Esophagus muscularis mucosa (tissue), 4 donors: ENCODE results near the gene MCF2L. TPM values are rescaled to one million over a fixed set of nuclear protein-coding genes. Genes with fewer than 3 reads are reported as not detected.
"Not testable (repeated sequence)": the region's sequence is repeated elsewhere in the genome, so short reads cannot be mapped to it uniquely, and the experiment has no call there.

Source experiments
- DNase-seq: peaks from one replicate; pipeline ENCODE4 v3.0.0-alpha.2; 2017; ENCODE audit errors: extremely low spot score
- H3K27ac ChIP-seq, 4 donors: fragments of 200-600 bp; sonication (generic); replicated peaks in 1 of 4; 1 replicate in 3 of 4; 2 replicates in 1 of 4; pipeline ENCODE4 v1.5.1; 2016 to 2019; ENCODE audit warnings: mild to moderate bottlenecking in 1 of 4
- H3K27me3 ChIP-seq, 4 donors: fragments of 200-600 bp; sonication (generic); one replicate each; pipeline versions ENCODE4 v1.5.1 to v1.6.0; 2016 to 2019
- H3K36me3 ChIP-seq, 4 donors: fragments of 200-600 bp; sonication (generic); one replicate each; pipeline ENCODE4 v1.5.1; 2016 to 2019
- H3K4me1 ChIP-seq, 4 donors: fragments of 200-600 bp; sonication (generic); one replicate each; pipeline ENCODE4 v1.5.1; 2016 to 2019
- H3K4me3 ChIP-seq, 4 donors: fragments of 200-600 bp; sonication (generic); 1 replicate in 2 of 4; 2 replicates in 2 of 4; pipeline ENCODE4 v1.5.1; 2016 to 2019; ENCODE audit warnings: mild to moderate bottlenecking in 4 of 4, moderate library complexity in 1 of 4
- H3K9me3 ChIP-seq, 4 donors: fragments of 200-600 bp; sonication (generic); 1 replicate in 3 of 4; 2 replicates in 1 of 4; pipeline ENCODE4 v1.5.1; 2016 to 2019
- CTCF ChIP-seq, 3 experiments: fragments of 200-600 bp in 2 of 3; fragments of 450-650 bp in 1 of 3; sonication (generic) in 2 of 3; IDR thresholded peaks; one replicate each; pipeline ENCODE4 v1.5.1; 2017 to 2019; ENCODE audit warnings: antibody characterized with exemption in 3 of 3, mild to moderate bottlenecking in 2 of 3, moderate library complexity in 1 of 3
- EP300 ChIP-seq: sonication (generic); formaldehyde crosslinking; IDR thresholded peaks from one replicate; pipeline ENCODE4 v1.6.1; 2017; ENCODE audit warnings: antibody characterized with exemption
- POLR2A ChIP-seq: fragments of 450-650 bp; IDR thresholded peaks from one replicate; pipeline ENCODE4 v1.6.1; 2017; ENCODE audit warnings: antibody characterized with exemption, moderate library complexity, mild to moderate bottlenecking, low read depth
- POLR2AphosphoS5 ChIP-seq, 2 donors: sonication (generic); formaldehyde crosslinking; IDR thresholded peaks; one replicate each; pipeline ENCODE4 v1.6.1; 2017; ENCODE audit warnings: antibody characterized with exemption in 2 of 2
- WGBS: methylation state at CpG from one replicate; pipeline ENCODE4 v1.1.5; 2018; 5-methylcytosine and 5-hydroxymethylcytosine counted together
- intact Hi-C: fragments of 100-400 bp; cut with DNase I; formaldehyde crosslinking; loops from one replicate; pipeline ENCODE4 v1.15.1; 2023
- total RNA-seq, 4 donors: library from RNA; depleted of rRNA; stranded (reverse); fragments of >200 nt; gene quantifications; one replicate each; pipeline versions ENCODE4 v1.1.0 to v1.2.1, GENCODE V29; 2016

The MCF2L gene
- total RNA-seq, 4 donors from 2014 or later = 14.5 to 38.6 (median 26.7) TPM

GRCh38 chr13:113096052-113096744 is 127.2 kb downstream of the MCF2L start:
- intact Hi-C loops = no loop called here
- no peak for TF ChIP-seq POLR2AphosphoS5 (IDR thresholded peaks at IDR 0.05)
- no peak for TF ChIP-seq POLR2A
- TF ChIP-seq EP300 = no peak
- TF ChIP-seq CTCF (IDR thresholded peaks at IDR 0.05) = no peak
- H3K27me3 ChIP-seq = peaks cover 0 to 44% (median 0%) of the 10 kb centered on the region in 4 donors
- H3K4me3 ChIP-seq = no peak overlapping the region
- no peaks in the 10 kb centered on the region for H3K9me3 ChIP-seq
- no peaks in the 10 kb centered on the region for H3K4me1 ChIP-seq
- H3K36me3 ChIP-seq = peaks cover 0 to 62% (median 6%) of the 10 kb centered on the region in 4 donors
- H3K27ac ChIP-seq = no peak overlapping the region
- WGBS = 94% methylated on average over 42 of the region's 61 CpGs
- DNase-seq = no peak

GRCh38 chr13:113096745-113097305 is 127.8 kb downstream of the MCF2L start:
- Histone ChIP-seq H3K36me3 (peaks cover 0 to 56% (median 6%) of the 10 kb centered on the region in 4 donors), H3K4me3 (no peak overlapping the region), H3K27ac (no peak overlapping the region), H3K27me3 (peaks cover 0 to 44% (median 0%) of the 10 kb centered on the region in 4 donors), H3K9me3 (no peaks in the 10 kb centered on the region), H3K4me1 (no peaks in the 10 kb centered on the region)
- no peak for DNase-seq
- TF ChIP-seq POLR2A (no peak), POLR2AphosphoS5 (IDR thresholded peaks at IDR 0.05) (no peak), CTCF (IDR thresholded peaks at IDR 0.05) (no peak), EP300 (no peak)
- 91% methylated on average over 9 of the region's 52 CpGs for WGBS
- intact Hi-C loops = no loop called here

GRCh38 chr13:113097651-113098050 is 128.6 kb downstream of the MCF2L start:
- H3K27me3 ChIP-seq = peaks cover 0 to 44% (median 0%) of the 10 kb centered on the region in 4 donors
- H3K4me3 ChIP-seq = no peak overlapping the region
- H3K4me1 ChIP-seq = no peaks in the 10 kb centered on the region
- H3K27ac ChIP-seq = no peak overlapping the region
- no peaks in the 10 kb centered on the region for H3K9me3 ChIP-seq
- intact Hi-C loops = no loop called here
- no peak for DNase-seq
- TF ChIP-seq POLR2AphosphoS5 (IDR thresholded peaks at IDR 0.05) (no peak), EP300 (no peak), POLR2A (no peak), CTCF (IDR thresholded peaks at IDR 0.05) (no peak)
- peaks cover 0 to 53% (median 6%) of the 10 kb centered on the region in 4 donors for H3K36me3 ChIP-seq
- 85% methylated on average over 7 of the region's 7 CpGs for WGBS

GRCh38 chr13:113098162-113098732 is 129.2 kb downstream of the MCF2L start:
- peaks cover 0 to 44% (median 0%) of the 10 kb centered on the region in 4 donors for H3K27me3 ChIP-seq
- H3K27ac ChIP-seq = no peak overlapping the region
- DNase-seq = no peak
- WGBS = 68% methylated on average over 30 of the region's 30 CpGs
- H3K4me3 ChIP-seq = no peak overlapping the region
- intact Hi-C loops = no loop called here
- H3K36me3 ChIP-seq = peaks cover 0 to 49% (median 6%) of the 10 kb centered on the region in 4 donors
- H3K9me3 ChIP-seq = no peaks in the 10 kb centered on the region
- no peak for TF ChIP-seq POLR2AphosphoS5 (IDR thresholded peaks at IDR 0.05)
- H3K4me1 ChIP-seq = no peaks in the 10 kb centered on the region

- H3K27me3 ChIP-seq = peaks cover 0 to 43% (median 0%) of the 10 kb centered on the region in 4 donors
These were observed 130.1 kb downstream of the MCF2L start for GRCh38 chr13:113099142-113099541.

GRCh38 chr13:113102302-113102701 is 133.3 kb downstream of the MCF2L start:
- H3K4me3 ChIP-seq, H3K27ac ChIP-seq, H3K4me1 ChIP-seq, H3K9me3 ChIP-seq, intact Hi-C loops, DNase-seq: not testable (repeated sequence)
- 66% methylated on average over 8 of the region's 10 CpGs for WGBS
- peaks cover 0 to 14% (median 0%) of the 10 kb centered on the region in 4 donors for H3K36me3 ChIP-seq
- H3K27me3 ChIP-seq = peaks cover 0 to 33% (median 0%) of the 10 kb centered on the region in 4 donors

More at GRCh38 chr13:113099142-113099541, 130.1 kb downstream of the MCF2L start:
- DNase-seq = no peak
- Histone ChIP-seq H3K27ac (no peak overlapping the region), H3K4me3 (no peak overlapping the region), H3K9me3 (no peaks in the 10 kb centered on the region), H3K36me3 (peaks cover 0 to 43% (median 6%) of the 10 kb centered on the region in 4 donors), H3K4me1 (no peaks in the 10 kb centered on the region)
- no peak for TF ChIP-seq POLR2AphosphoS5 (IDR thresholded peaks at IDR 0.05)
- no peak for TF ChIP-seq POLR2A
- no peak for TF ChIP-seq EP300
- TF ChIP-seq CTCF (IDR thresholded peaks at IDR 0.05) = no peak
- intact Hi-C loops = no loop called here
- 88% methylated on average over 11 of the region's 11 CpGs for WGBS
